H1 (cell line): ENCODE measurements around the gene DPF3.

Experiments
- CTCF ChIP-seq, 3 experiments: IDR thresholded peaks; 1 replicate in 2 of 3; 2 replicates in 1 of 3; pipeline versions ENCODE4 v1.5.1 to v1.6.1; 2011; ENCODE audit warnings: low read length in 3 of 3, mild to moderate bottlenecking in 3 of 3, inconsistent platforms in 2 of 3, low read depth in 1 of 3, moderate library complexity in 1 of 3; ENCODE audit not compliant: insufficient read depth in 1 of 3; ENCODE audit errors: control extremely low read depth in 1 of 3
- EP300 ChIP-seq, 2 experiments: IDR thresholded peaks; 1 replicate in 1 of 2; 2 replicates in 1 of 2; pipeline ENCODE4 v1.6.1; 2011 to 2012; ENCODE audit warnings: low read depth in 2 of 2, low read length in 2 of 2, mild to moderate bottlenecking in 2 of 2, borderline replicate concordance in 1 of 2, inconsistent platforms in 1 of 2, moderate library complexity in 1 of 2
- EZH2 ChIP-seq: fragments of 200-600 bp; sonication (generic); IDR thresholded peaks from 2 replicates; pipeline ENCODE4 v1.7.1; 2012; ENCODE audit warnings: low read depth, mild to moderate bottlenecking, moderate library complexity, low read length, inconsistent platforms; ENCODE audit not compliant: severe bottlenecking
- JUN ChIP-seq: IDR thresholded peaks from 2 replicates; pipeline ENCODE4 v1.6.1; 2011; ENCODE audit warnings: low read depth, mild to moderate bottlenecking, improper control_type of control experiment, low read length
- MAFK ChIP-seq: IDR thresholded peaks from 2 replicates; pipeline ENCODE4 v1.6.1; 2012; ENCODE audit warnings: low read depth, mild to moderate bottlenecking, improper control_type of control experiment, low read length
- MAX ChIP-seq: IDR thresholded peaks from 2 replicates; pipeline ENCODE4 v1.6.1; 2012; ENCODE audit warnings: inconsistent platforms
- RAD21 ChIP-seq, 2 experiments: IDR thresholded peaks in 1 of 2; conservative IDR thresholded peaks in 1 of 2; 2 replicates each; pipeline ENCODE4 v1.6.1; 2011; ENCODE audit warnings: low read depth in 2 of 2, low read length in 2 of 2, improper control_type of control experiment in 1 of 2, inconsistent platforms in 1 of 2, mild to moderate bottlenecking in 1 of 2, moderate library complexity in 1 of 2
- RFX5 ChIP-seq: IDR thresholded peaks from 2 replicates; pipeline ENCODE4 v1.6.1; 2011; ENCODE audit warnings: low read depth, low read length, improper control_type of control experiment, borderline replicate concordance
- SIN3A ChIP-seq, 2 experiments: IDR thresholded peaks in 1 of 2; conservative IDR thresholded peaks in 1 of 2; 2 replicates each; pipeline ENCODE4 v1.6.1; 2011 to 2012; ENCODE audit warnings: low read length in 2 of 2, improper control_type of control experiment in 1 of 2, low read depth in 1 of 2, mild to moderate bottlenecking in 1 of 2

GRCh38 chr14:72663956-72664650 is 229.8 kb downstream of the DPF3 start:
- TF ChIP-seq MAFK: no peak
- no peak for TF ChIP-seq MAX
- TF ChIP-seq CTCF (IDR thresholded peaks at IDR 0.05; ENCODE audit: control extremely low read depth in 1 of 3, insufficient read depth in 1 of 3, low read depth in 1 of 3, low read length in 3 of 3): no peak
- no peak for TF ChIP-seq EZH2
- TF ChIP-seq JUN: no peak
- no peak for TF ChIP-seq EP300 (IDR thresholded peaks at IDR 0.05; ENCODE audit: borderline replicate concordance in 1 of 2, low read depth in 2 of 2, low read length in 2 of 2)
- no peak for TF ChIP-seq RAD21 (IDR thresholded peaks at IDR 0.05 in 1 of 2, conservative IDR thresholded peaks at IDR 0.05 in 1 of 2; ENCODE audit: low read depth in 2 of 2, low read length in 2 of 2)
- TF ChIP-seq SIN3A (conservative IDR thresholded peaks at IDR 0.05 in 1 of 2, IDR thresholded peaks at IDR 0.05 in 1 of 2; ENCODE audit: low read depth in 1 of 2, low read length in 2 of 2): no peak
- TF ChIP-seq RFX5: no peak
